ENCODE data around the gene TRIM49B.
"Not testable (repeated sequence)": the region's sequence is repeated elsewhere in the genome, so short reads cannot be mapped to it uniquely, and the experiment has no call there.

DNA sequence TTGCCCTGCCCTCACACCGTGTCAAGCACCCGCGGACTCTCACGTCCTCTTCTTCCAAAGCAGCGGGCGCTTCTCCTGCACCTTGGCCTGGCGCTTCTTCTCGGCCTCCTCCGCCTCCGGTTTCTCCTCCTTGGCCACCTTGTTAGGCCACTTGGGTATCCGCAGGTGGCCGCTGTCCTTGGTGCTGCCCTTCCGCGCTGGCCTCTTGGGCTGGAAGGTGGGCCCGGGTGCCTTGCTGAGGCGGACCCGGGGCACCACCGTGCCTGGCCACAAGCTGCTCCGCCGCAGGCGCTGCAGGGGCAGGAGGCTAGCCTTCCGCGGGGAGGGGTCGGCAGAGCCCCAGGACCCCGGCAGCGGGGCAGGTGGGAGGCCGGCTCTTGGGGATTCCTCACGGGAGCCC is 19.6 kb downstream of the TRIM49B start:
- not testable (repeated sequence) for TF ChIP-seq TAF1 (IDR thresholded peaks at IDR 0.05; ENCODE audit: borderline replicate concordance, low read depth, low read length); POLR2A (IDR thresholded peaks at IDR 0.05; ENCODE audit: low read depth, low read length)

Data from GM12892 (cell line).